HG03066 (cell line): ENCODE data around the gene GAGE12J.
"Not testable (repeated sequence)": the region's sequence is repeated elsewhere in the genome, so short reads cannot be mapped to it uniquely, and the experiment has no call there.

ENCODE experiments used
- ATAC-seq: cut with Tn5 transposase; IDR thresholded peaks from one replicate; pipeline ENCODE4 v1.9.1; 2021; ENCODE audit warnings: low read depth; ENCODE audit not compliant: unreplicated experiment

The GAGE12J gene

GRCh38 chrX:49309401-49309981 is 12.3 kb upstream of the GAGE12J start:
- no peak for ATAC-seq

GRCh38 chrX:49310371-49310770 is 11.5 kb upstream of the GAGE12J start:
- ATAC-seq: no peak

- no peak for ATAC-seq
These were observed 9.7 kb upstream of the GAGE12J start for GRCh38 chrX:49312176-49312575.

- ATAC-seq: no peak
These were observed 5.8 kb upstream of the GAGE12J start for GRCh38 chrX:49316085-49316484.

- not testable (repeated sequence) for ATAC-seq
These were observed 429 bp downstream of the GAGE12J start for GRCh38 chrX:49322266-49322665.

- not testable (repeated sequence) for ATAC-seq
These were observed 1.9 kb downstream of the GAGE12J start for GRCh38 chrX:49323735-49324134.

DNA sequence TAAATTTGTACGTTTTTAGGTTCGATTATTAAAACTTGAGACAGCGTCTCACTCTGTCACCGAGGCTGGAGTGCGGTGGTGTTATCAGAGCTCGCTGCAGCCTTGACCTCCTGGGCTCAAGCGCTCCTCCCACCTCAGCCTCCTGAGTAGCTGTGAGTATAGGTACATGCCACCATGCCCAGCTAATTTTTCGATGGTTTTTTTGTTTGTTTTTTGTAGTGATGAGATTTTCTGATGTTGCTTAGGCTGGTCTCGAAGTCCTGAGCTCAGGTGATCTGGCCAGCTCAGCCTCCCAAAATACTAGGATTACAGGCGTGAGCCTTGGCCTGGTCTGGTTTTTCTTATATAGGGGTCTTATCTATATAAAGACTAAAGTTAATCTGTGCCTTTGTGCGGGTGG is 8.6 kb downstream of the GAGE12J start:
- not testable (repeated sequence) for ATAC-seq

- not testable (repeated sequence) for ATAC-seq
These were observed 9.4 kb downstream of the GAGE12J start, which contains the start of gene GAGE13 for GRCh38 chrX:49331282-49331681. TSS of gene GAGE13 (plus strand) at chrX:49331582. CDS start at chrX:49332738, 1,156 bp downstream.

- ATAC-seq: not testable (repeated sequence)
These were observed 10.0 kb downstream of the GAGE12J start for GRCh38 chrX:49331841-49332240.

GRCh38 chrX:49341449-49341848 is 19.6 kb downstream of the GAGE12J start:
- ATAC-seq: not testable (repeated sequence)

DNA sequence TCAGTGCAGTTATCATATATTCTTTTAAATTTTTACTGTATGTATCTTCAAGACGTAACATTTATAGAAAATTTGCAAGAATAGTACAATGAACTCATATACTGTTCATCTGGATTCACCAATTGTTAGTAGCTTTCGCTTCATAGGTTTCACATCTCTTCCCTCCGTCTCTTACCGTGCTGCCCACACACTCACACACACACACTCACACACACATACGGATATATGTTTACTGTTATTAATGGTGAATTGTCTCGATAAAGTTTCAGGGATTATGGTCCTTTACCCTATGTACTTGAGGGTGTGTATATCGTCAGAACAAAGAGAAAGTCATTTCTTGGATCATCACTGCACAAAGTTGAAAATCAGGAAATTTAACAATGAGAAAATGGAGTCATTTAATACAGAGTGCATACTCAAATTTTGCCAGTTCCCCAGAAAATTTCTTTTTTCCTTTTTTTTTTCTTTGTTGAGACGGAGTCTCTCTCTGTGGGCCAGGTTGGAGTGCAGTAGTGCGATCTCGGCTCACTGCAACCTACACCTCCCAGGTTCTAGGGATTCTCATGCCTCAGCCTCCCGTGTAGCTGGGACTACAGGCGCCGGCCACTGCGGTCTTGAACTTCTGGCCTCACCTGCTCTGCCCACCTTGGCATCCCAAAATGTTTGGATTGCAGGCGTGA is 22.8 kb downstream of the GAGE12J start:
- not testable (repeated sequence) for ATAC-seq

DNA sequence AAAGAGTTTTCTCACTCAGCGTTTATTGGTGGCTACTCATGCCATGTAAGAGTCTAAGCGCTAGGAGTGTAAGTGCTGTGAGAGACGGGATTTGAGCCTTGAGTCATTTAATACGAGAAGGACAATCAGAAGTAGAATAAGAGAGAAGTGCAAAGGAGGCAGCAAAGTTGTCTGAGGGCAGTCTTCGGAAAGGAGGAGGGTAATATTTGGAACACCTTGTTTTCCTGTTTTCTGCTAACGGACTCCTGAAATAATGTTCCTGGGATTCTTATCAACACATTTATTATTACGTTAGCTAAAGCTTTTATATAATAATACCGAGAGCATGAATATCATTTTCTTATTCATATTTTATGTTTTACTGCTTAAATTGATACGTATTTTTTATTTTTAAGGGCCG is 23.6 kb downstream of the GAGE12J start:
- ATAC-seq: not testable (repeated sequence)

GRCh38 chrX:49346150-49346549 is 24.3 kb downstream of the GAGE12J start:
- ATAC-seq: not testable (repeated sequence)
